ENCODE data around the gene ENTPD3.
"Not testable (repeated sequence)": the region's sequence is repeated elsewhere in the genome, so short reads cannot be mapped to it uniquely, and the experiment has no call there.

ENTPD3 gene

GRCh38 chr3:40407007-40407406, 20.0 kb downstream of the ENTPD3 start:
- DNase-seq = no peak

GRCh38 chr3:40407611-40408010, 20.6 kb downstream of the ENTPD3 start:
- no peak for DNase-seq

- DNase-seq = peak; percentile 4
Observed at GRCh38 chr3:40414270-40414669, 27.3 kb downstream of the ENTPD3 start.

GRCh38 chr3:40417845-40418543, 31.0 kb downstream of the ENTPD3 start:
- DNase-seq = no peak

GRCh38 chr3:40422861-40423260, 35.9 kb downstream of the ENTPD3 start:
- no peak for DNase-seq

- no peak for DNase-seq
Observed at GRCh38 chr3:40427045-40427669, 40.2 kb downstream of the ENTPD3 start.

GRCh38 chr3:40432793-40433192, 45.8 kb downstream of the ENTPD3 start:
- DNase-seq = no peak

- no peak for DNase-seq
Observed at GRCh38 chr3:40437889-40438288, 50.9 kb downstream of the ENTPD3 start.

GRCh38 chr3:40445062-40445461, 58.1 kb downstream of the ENTPD3 start:
- DNase-seq = no peak

GRCh38 chr3:40445880-40446279, 58.9 kb downstream of the ENTPD3 start:
- no peak for DNase-seq

GRCh38 chr3:40450438-40450837, 63.5 kb downstream of the ENTPD3 start:
- no peak for DNase-seq

- no peak for DNase-seq
Observed at GRCh38 chr3:40451551-40451950, 64.6 kb downstream of the ENTPD3 start.

GRCh38 chr3:40452057-40452456, 65.1 kb downstream of the ENTPD3 start:
- DNase-seq = no peak

GRCh38 chr3:40452562-40452875, 65.5 kb downstream of the ENTPD3 start:
- no peak for DNase-seq

- DNase-seq = peak; percentile 97
Observed at GRCh38 chr3:40452876-40453730, 66.1 kb downstream of the ENTPD3 start.

GRCh38 chr3:40453933-40454332, 66.9 kb downstream of the ENTPD3 start:
- no peak for DNase-seq

- no peak for DNase-seq
Observed at GRCh38 chr3:40455328-40455727, 68.3 kb downstream of the ENTPD3 start.

GRCh38 chr3:40456279-40456939, 69.4 kb downstream of the ENTPD3 start:
- no peak for DNase-seq

GRCh38 chr3:40456940-40457823, 70.2 kb downstream of the ENTPD3 start, which contains the start of gene RPL14:
Gene RPL14 (plus strand): TSS chr3:40457339. CDS start chr3:40457472, 133 bp downstream.
- DNase-seq = peak; percentile 87

- no peak for DNase-seq
Observed at GRCh38 chr3:40458473-40458872, 71.5 kb downstream of the ENTPD3 start.

GRCh38 chr3:40460481-40460880, 73.5 kb downstream of the ENTPD3 start:
- DNase-seq = not testable (repeated sequence)

- DNase-seq = no peak
Observed at GRCh38 chr3:40461161-40461560, 74.2 kb downstream of the ENTPD3 start.
